HEK293T (cell line): ENCODE results near the gene ENAH.

Experiments used
- CTCF ChIA-PET: fragments of 350-600 bp; formaldehyde crosslinking; extraction: SDS; loops from one replicate; lab custom pipeline; 2021; ENCODE audit warnings: antibody characterized with exemption, inconsistent platforms; lab: Yijun Ruan, JAX
- POLR2A ChIA-PET: fragments of 350-600 bp; formaldehyde crosslinking; extraction: SDS; loops from one replicate; lab custom pipeline; 2020; ENCODE audit warnings: antibody characterized with exemption, inconsistent platforms; lab: Yijun Ruan, JAX
- DNase-seq: peaks from one replicate; pipeline ENCODE4 v3.0.0; 2012; ENCODE audit warnings: mixed read lengths; ENCODE audit errors: extremely low spot score
- ARNT ChIP-seq: fragments of 450-650 bp; IDR thresholded peaks from 2 replicates; pipeline ENCODE4 v1.6.1; 2017; ENCODE audit warnings: mild to moderate bottlenecking
- BHLHE40 ChIP-seq: fragments of 450-650 bp; IDR thresholded peaks from 2 replicates; pipeline ENCODE4 v1.6.1; 2016; ENCODE audit warnings: mild to moderate bottlenecking, moderate library complexity, borderline replicate concordance
- CTBP1 ChIP-seq: fragments of 450-650 bp; IDR thresholded peaks from 2 replicates; pipeline ENCODE4 v1.6.1; 2016; ENCODE audit warnings: borderline replicate concordance
- ELF4 ChIP-seq: fragments of 450-650 bp; IDR thresholded peaks from 2 replicates; pipeline ENCODE4 v1.6.1; 2017; ENCODE audit warnings: antibody characterized with exemption
- FOXA1 ChIP-seq: fragments of 450-650 bp; IDR thresholded peaks from 2 replicates; pipeline ENCODE4 v1.6.1; 2016; ENCODE audit warnings: mild to moderate bottlenecking
- FOXK2 ChIP-seq: fragments of 450-650 bp; IDR thresholded peaks from 2 replicates; pipeline ENCODE4 v1.6.1; 2016; ENCODE audit warnings: mild to moderate bottlenecking
- FOXM1 ChIP-seq: fragments of 450-650 bp; IDR thresholded peaks from 2 replicates; pipeline ENCODE4 v1.6.1; 2017; ENCODE audit warnings: mild to moderate bottlenecking, borderline replicate concordance
- HDGF ChIP-seq: fragments of 450-650 bp; IDR thresholded peaks from 2 replicates; pipeline ENCODE4 v1.6.1; 2017; ENCODE audit warnings: antibody characterized with exemption, borderline replicate concordance
- L3MBTL2 ChIP-seq: fragments of 450-650 bp; conservative IDR thresholded peaks from 2 replicates; pipeline ENCODE4 v1.6.1; 2016; ENCODE audit warnings: mild to moderate bottlenecking
- LEF1 ChIP-seq: fragments of 450-650 bp; IDR thresholded peaks from 2 replicates; pipeline ENCODE4 v1.6.1; 2017; ENCODE audit warnings: mild to moderate bottlenecking, borderline replicate concordance
- NFRKB ChIP-seq: fragments of 450-650 bp; IDR thresholded peaks from 2 replicates; pipeline ENCODE4 v1.6.1; 2016; ENCODE audit warnings: mild to moderate bottlenecking, moderate library complexity
- SP1 ChIP-seq: fragments of 450-650 bp; IDR thresholded peaks from 2 replicates; pipeline ENCODE4 v1.6.1; 2017
- SUZ12 ChIP-seq: fragments of 450-650 bp; IDR thresholded peaks from 2 replicates; pipeline ENCODE4 v1.6.1; 2016; ENCODE audit warnings: mild to moderate bottlenecking
- TARDBP ChIP-seq: fragments of 450-650 bp; IDR thresholded peaks from 2 replicates; pipeline ENCODE4 v1.6.1; 2016
- ZNF384 ChIP-seq: fragments of 450-650 bp; IDR thresholded peaks from 2 replicates; pipeline ENCODE4 v1.6.1; 2016
- TF ChIP-seq, protein P1 (sequence below): fragments of 450-650 bp; IDR thresholded peaks from 2 replicates; pipeline ENCODE4 v1.6.1; 2016

Gene ENAH

DNA sequence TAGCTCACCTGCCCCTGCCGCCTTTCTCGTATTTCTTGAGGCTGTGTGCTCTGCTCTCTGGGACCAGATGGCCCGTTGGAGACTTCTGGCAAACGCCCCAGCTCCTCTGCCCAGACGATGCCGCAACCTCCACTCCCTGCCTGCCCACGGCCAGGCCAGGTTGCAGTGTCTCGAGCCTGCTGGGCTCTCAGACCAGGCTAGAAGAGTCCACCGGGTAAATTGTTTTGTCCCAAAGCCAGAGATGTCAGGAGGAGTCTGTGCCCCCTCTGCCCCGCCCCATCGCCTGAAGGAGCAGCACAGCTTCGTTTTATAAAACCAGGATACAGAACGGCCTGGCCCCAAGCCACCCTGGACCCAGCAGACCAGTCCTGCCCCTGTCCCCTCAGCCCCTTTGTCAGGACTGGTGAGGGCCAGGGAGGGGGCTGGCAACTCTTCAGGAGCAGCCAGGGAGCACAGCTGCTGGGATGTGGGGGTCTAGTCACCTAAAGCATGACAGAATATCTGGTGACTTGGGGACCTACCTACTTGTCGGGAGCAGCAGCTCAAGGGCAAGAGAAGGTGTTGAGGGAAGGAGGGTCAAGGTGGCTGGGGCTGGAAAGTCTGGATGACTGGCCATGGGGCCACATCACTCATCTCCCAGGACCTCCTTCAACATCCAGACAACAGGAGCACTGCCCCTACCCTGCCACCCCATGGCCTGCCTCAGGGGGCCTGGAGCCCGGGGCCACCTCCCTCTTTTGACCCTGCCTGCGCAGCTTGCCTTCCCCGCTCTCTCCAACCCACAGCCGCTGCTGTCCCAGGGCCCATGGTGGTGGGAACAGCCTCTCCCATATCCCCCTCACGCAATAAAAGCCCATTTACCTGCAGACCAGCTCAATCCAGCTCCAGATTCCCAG lies 191.1 kb downstream of the ENAH start:
- CTCF ChIA-PET = interaction anchor here (0.8 to 2.6 kb wide), 6 partner anchors 11 to 143 kb away, joined by 3 to 10 read pairs (median 6); no protein-coding TSS in a partner anchor
- DNase-seq = no peak
- TF ChIP-seq SP1 = no peak
- no peak for TF ChIP-seq BHLHE40
- POLR2A ChIA-PET = interaction anchor here (1.7 kb wide), 1 partner anchor 316 kb away, joined by 4 read pairs; no protein-coding TSS in a partner anchor

DNA sequence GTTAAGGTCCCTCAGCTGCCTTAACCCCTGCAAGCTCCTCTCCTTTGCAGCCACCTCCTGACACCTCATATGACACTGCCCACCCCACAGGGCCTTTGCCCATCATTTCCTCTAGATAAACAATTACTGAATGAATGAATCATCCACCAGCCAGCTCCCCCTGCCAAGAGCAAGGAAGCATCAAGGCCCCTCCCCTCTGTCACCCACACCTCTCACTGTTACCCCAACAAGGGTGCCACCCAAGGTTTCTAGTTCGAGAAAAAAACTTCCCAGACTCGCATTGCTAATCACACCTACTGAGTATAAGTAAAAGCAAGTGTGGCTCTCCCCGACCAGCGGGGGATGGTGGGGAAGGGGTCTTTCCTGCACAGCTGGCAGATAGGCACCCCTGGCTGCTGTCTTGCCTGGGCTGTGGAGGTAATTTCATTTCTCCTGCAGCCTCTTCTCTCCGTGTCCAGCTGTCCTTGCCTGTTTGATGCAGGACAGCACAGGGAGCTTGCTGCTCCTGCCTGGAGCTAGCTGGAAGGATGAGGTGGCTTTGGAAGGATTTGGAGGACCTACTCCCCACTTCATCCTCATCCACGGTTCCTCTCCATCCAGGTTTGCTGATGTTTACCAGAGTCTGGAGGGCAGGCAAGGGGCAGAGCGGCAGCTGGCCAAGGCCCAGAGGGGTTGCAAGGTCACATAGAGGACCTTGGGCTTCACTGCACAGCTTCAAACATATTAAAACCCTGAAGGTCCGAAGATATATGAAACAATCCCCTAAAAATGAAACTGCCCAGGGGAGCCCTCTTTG lies 192.0 kb downstream of the ENAH start:
- DNase-seq = no peak
- CTCF ChIA-PET = interaction anchor here (0.8 to 2.6 kb wide), 6 partner anchors 9 to 142 kb away, joined by 3 to 10 read pairs (median 4); no protein-coding TSS in a partner anchor
- no peak for TF ChIP-seq FOXM1
- TF ChIP-seq, protein P1, sequence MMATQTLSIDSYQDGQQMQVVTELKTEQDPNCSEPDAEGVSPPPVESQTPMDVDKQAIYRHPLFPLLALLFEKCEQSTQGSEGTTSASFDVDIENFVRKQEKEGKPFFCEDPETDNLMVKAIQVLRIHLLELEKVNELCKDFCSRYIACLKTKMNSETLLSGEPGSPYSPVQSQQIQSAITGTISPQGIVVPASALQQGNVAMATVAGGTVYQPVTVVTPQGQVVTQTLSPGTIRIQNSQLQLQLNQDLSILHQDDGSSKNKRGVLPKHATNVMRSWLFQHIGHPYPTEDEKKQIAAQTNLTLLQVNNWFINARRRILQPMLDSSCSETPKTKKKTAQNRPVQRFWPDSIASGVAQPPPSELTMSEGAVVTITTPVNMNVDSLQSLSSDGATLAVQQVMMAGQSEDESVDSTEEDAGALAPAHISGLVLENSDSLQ = no peak
- no peak for TF ChIP-seq ELF4
- no peak for TF ChIP-seq L3MBTL2
- no peak for TF ChIP-seq ARNT
- TF ChIP-seq SP1 = no peak
- TF ChIP-seq ZNF384 = no peak
- no peak for TF ChIP-seq NFRKB
- no peak for TF ChIP-seq HDGF
- TF ChIP-seq BHLHE40 = no peak
- TF ChIP-seq LEF1 = no peak
- POLR2A ChIA-PET = interaction anchor here (1.7 kb wide), 2 partner anchors 192 to 316 kb away, joined by 4 to 6 read pairs; partner anchors contain the start of gene ENAH

DNA sequence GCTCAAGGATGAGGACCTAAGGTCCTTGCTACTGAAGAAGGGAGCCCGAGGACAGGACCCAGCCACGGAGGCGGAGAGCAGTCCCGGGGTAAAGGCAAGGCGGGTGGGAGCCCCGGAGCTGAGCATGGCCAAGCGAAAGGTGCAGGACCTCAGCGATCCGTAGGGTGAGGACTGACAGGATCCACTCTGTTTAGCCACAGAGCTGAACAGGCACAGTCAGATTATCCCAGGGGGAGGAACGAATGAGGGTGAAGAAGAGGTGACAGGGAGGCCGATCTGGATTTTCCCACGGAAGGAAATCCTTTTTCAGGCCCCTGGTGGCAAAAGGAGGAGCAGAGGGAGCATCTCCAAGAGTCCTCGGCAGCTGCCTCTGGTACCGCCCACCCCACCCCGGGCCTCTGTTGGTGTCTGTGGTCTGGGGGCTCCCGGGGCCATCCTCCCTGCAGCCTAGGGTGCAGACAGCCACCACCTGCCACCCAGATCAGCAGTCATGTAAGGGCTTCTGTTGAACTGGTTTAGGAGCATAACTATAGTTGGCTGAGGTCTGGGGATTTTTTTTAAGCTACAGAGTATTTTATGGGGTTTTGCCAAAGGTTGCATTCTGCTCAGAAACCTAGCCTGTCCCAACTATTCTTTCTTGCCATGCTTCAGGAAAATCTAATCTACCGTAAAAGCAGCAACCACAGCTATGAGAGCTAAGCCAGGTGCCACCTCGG lies 192.7 kb downstream of the ENAH start:
- ChIA-PET CTCF (interaction anchor here (0.8 to 2.6 kb wide), 4 partner anchors 9 to 19 kb away, joined by 4 to 10 read pairs (median 6); no protein-coding TSS in a partner anchor), POLR2A (interaction anchor here (1.7 kb wide), 2 partner anchors 193 to 317 kb away, joined by 4 to 6 read pairs; partner anchors contain the start of gene ENAH)
- DNase-seq = no peak

DNA sequence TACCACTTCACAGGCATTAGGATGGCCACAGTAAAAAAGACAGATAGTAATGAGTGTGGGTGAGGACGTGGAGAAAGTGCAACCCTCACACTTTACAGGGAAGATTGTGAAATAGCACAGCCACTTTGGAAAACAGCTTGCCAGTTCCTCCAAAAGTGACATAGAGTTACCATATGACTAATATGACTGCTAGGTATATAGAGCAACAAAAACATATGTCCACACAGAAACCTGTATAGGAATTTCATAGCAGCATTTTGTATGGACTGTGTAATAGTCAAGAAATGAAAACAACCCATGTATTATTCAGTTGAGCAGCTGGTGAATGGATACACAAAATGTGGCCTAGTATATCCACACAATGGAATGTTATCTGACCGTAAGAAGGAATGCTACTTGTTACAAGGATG lies 194.7 kb downstream of the ENAH start:
- ChIA-PET POLR2A (no interaction called here), CTCF (interaction anchor here (0.5 kb wide), 1 partner anchor 29 kb away, joined by 3 read pairs; no protein-coding TSS in a partner anchor)
- TF ChIP-seq FOXA1 = no peak
- TF ChIP-seq FOXK2 = no peak
- no peak for TF ChIP-seq CTBP1
- no peak for DNase-seq

More for the DNA sequence above, 192.7 kb downstream of the ENAH start:
- TF ChIP-seq CTBP1 (no peak), SP1 (no peak), LEF1 (no peak), BHLHE40 (no peak), FOXA1 (no peak), ELF4 (no peak), L3MBTL2 (no peak), FOXM1 (no peak), FOXK2 (no peak), ARNT (no peak), SUZ12 (no peak), HDGF (no peak), NFRKB (no peak), TARDBP (no peak), ZNF384 (no peak)
- TF ChIP-seq, protein P1 = no peak

DNA sequence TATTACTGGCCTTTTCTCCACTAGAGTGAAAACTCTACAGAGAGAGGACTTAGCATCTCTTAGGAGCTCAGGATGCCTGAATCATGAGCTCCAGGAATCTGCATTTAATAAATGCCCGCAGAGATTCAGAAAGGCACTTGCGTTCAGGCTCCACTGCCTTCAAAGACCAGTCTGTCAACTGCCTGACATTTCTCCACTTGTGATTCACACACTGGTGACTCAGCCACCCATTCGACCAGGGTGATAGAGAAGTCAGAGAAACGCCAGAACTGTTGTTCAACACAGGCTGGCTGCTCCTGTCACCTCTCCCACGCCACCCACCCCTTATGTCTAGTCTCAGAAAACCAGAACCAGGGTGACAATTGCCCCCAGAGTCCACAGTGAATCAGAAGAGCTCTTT lies 198.2 kb downstream of the ENAH start:
- POLR2A ChIA-PET = no interaction called here
- TF ChIP-seq ARNT (no peak), SUZ12 (no peak), L3MBTL2 (no peak), ZNF384 (no peak), NFRKB (no peak), CTBP1 (no peak), FOXA1 (no peak), FOXM1 (no peak), HDGF (no peak), FOXK2 (no peak), SP1 (no peak), LEF1 (no peak)
- TF ChIP-seq, protein P1 = no peak
- CTCF ChIA-PET = interaction anchor here (0.6 to 1.0 kb wide), 3 partner anchors 12 to 793 kb away, joined by 3 to 6 read pairs (median 4); no protein-coding TSS in a partner anchor
- DNase-seq = no peak
